SHP77 treated with DMSO at 0.1 percent for 48 hours (cell line): ENCODE data around the gene PPFIBP2.

Experiments used
- DNase-seq: peaks from one replicate; lab custom pipeline; 2025; lab: John Stamatoyannopoulos, UW

Gene PPFIBP2

GRCh38 chr11:7513234-7514098 lies at the start of gene PPFIBP2:
PPFIBP2 (plus strand) TSS chr11:7513999; CDS start chr11:7549476, 35,477 bp downstream.
- no peak for DNase-seq

GRCh38 chr11:7467652-7468051 lies 46.1 kb upstream of the PPFIBP2 start:
- no peak for DNase-seq

GRCh38 chr11:7469351-7469865 lies 44.4 kb upstream of the PPFIBP2 start:
- no peak for DNase-seq

- no peak for DNase-seq
Observed at GRCh38 chr11:7471071-7471470, 42.7 kb upstream of the PPFIBP2 start.

GRCh38 chr11:7473717-7474116 lies 40.1 kb upstream of the PPFIBP2 start:
- DNase-seq, result no peak

- no peak for DNase-seq
Observed at GRCh38 chr11:7480113-7480512, 33.7 kb upstream of the PPFIBP2 start.

GRCh38 chr11:7484131-7484530 lies 29.7 kb upstream of the PPFIBP2 start:
- no peak for DNase-seq

GRCh38 chr11:7484645-7485044 lies 29.2 kb upstream of the PPFIBP2 start:
- DNase-seq, result no peak

- DNase-seq, result no peak
Observed at GRCh38 chr11:7485186-7486097, 28.4 kb upstream of the PPFIBP2 start, which contains the start of gene OLFML1. OLFML1 (plus strand) TSS chr11:7485506; CDS start chr11:7485876, 370 bp downstream.

GRCh38 chr11:7486098-7486780 lies 27.6 kb upstream of the PPFIBP2 start:
- no peak for DNase-seq

GRCh38 chr11:7486781-7487140 lies 27.0 kb upstream of the PPFIBP2 start:
- no peak for DNase-seq

GRCh38 chr11:7487360-7487759 lies 26.4 kb upstream of the PPFIBP2 start:
- DNase-seq, result no peak

GRCh38 chr11:7488681-7489080 lies 25.1 kb upstream of the PPFIBP2 start:
- DNase-seq, result no peak

- no peak for DNase-seq
Observed at GRCh38 chr11:7489376-7489775, 24.4 kb upstream of the PPFIBP2 start.

- no peak for DNase-seq
Observed at GRCh38 chr11:7490054-7490453, 23.7 kb upstream of the PPFIBP2 start.

- no peak for DNase-seq
Observed at GRCh38 chr11:7490535-7490934, 23.3 kb upstream of the PPFIBP2 start.

- no peak for DNase-seq
Observed at GRCh38 chr11:7492253-7492652, 21.5 kb upstream of the PPFIBP2 start.

GRCh38 chr11:7493670-7494069 lies 20.1 kb upstream of the PPFIBP2 start:
- no peak for DNase-seq

- no peak for DNase-seq
Observed at GRCh38 chr11:7494086-7494745, 19.6 kb upstream of the PPFIBP2 start.

GRCh38 chr11:7495882-7496551 lies 17.8 kb upstream of the PPFIBP2 start:
- DNase-seq, result no peak

- no peak for DNase-seq
Observed at GRCh38 chr11:7498193-7498592, 15.6 kb upstream of the PPFIBP2 start.
